DND-41 (cell line): ENCODE results near the gene FCRL6.

Experiments
- ATAC-seq: fragments of 200-7000 bp; cut with Tn5 transposase; 3 replicates; pipeline ENCODE4 v1.9.1; 2021; ENCODE audit warnings: low read depth; ENCODE audit not compliant: insufficient read depth
- DNase-seq: peaks from one replicate; pipeline ENCODE4 v3.0.0-alpha.2; 2020
- H2AFZ ChIP-seq: 2 replicates; pipeline ENCODE4 v1.6.0; 2012; ENCODE audit warnings: low read depth, low read length
- H3K27ac ChIP-seq: 2 replicates; pipeline ENCODE4 v1.5.1; 2012; ENCODE audit warnings: low read length, inconsistent platforms
- H3K27me3 ChIP-seq: fragments of 200-600 bp; sonication (generic); 2 replicates; pipeline ENCODE4 v1.6.0; 2012; ENCODE audit warnings: low read length, mild to moderate bottlenecking, inconsistent platforms; ENCODE audit not compliant: insufficient read depth, poor library complexity
- H3K36me3 ChIP-seq: 2 replicates; pipeline ENCODE4 v1.5.1; 2012; ENCODE audit warnings: low read length, inconsistent platforms; ENCODE audit not compliant: insufficient read depth
- H3K4me1 ChIP-seq: 2 replicates; pipeline ENCODE4 v1.5.1; 2012; ENCODE audit warnings: mild to moderate bottlenecking, low read length; ENCODE audit not compliant: insufficient read depth
- H3K4me2 ChIP-seq: 2 replicates; pipeline ENCODE4 v1.6.0; 2012; ENCODE audit warnings: mild to moderate bottlenecking, moderate library complexity, low read length, inconsistent platforms; ENCODE audit not compliant: insufficient read depth
- H3K4me3 ChIP-seq, 2 experiments: fragments of 200-600 bp in 1 of 2; shearing (Covaris generic) in 1 of 2; 2 replicates each; pipeline ENCODE4 v1.5.1; 2012 to 2016; ENCODE audit warnings: inconsistent platforms in 2 of 2, low read length in 2 of 2, mild to moderate bottlenecking in 2 of 2, low read depth in 1 of 2, moderate library complexity in 1 of 2
- H3K79me2 ChIP-seq: 2 replicates; pipeline ENCODE4 v1.6.0; 2012; ENCODE audit warnings: low read length, inconsistent platforms; ENCODE audit not compliant: insufficient read depth
- H3K9ac ChIP-seq: 2 replicates; pipeline ENCODE4 v1.6.0; 2012; ENCODE audit warnings: low read depth, mild to moderate bottlenecking, inconsistent platforms, low read length, moderate library complexity
- H3K9me3 ChIP-seq: 2 replicates; pipeline ENCODE4 v1.5.1; 2012; ENCODE audit warnings: low read length, moderate library complexity, mild to moderate bottlenecking, inconsistent platforms; ENCODE audit not compliant: insufficient read depth, severe bottlenecking
- H4K20me1 ChIP-seq: 2 replicates; pipeline ENCODE4 v1.6.0; 2012; ENCODE audit warnings: low read length; ENCODE audit not compliant: insufficient read depth
- CTCF ChIP-seq: IDR thresholded peaks from 2 replicates; pipeline ENCODE4 v1.5.1; 2012; ENCODE audit warnings: borderline replicate concordance, low read length, moderate library complexity, mild to moderate bottlenecking; ENCODE audit not compliant: poor library complexity, severe bottlenecking; ENCODE audit errors: extremely low read depth
- EZH2 ChIP-seq: IDR thresholded peaks from 3 replicates; pipeline ENCODE4 v1.6.1; 2012; ENCODE audit warnings: borderline replicate concordance, low read depth, mild to moderate bottlenecking, moderate library complexity, low read length, inconsistent platforms; ENCODE audit not compliant: severe bottlenecking

The FCRL6 gene

GRCh38 chr1:159791031-159791430 is 11.1 kb upstream of the FCRL6 start:
- no peaks in the 10 kb centered on the region for H3K36me3 ChIP-seq
- DNase-seq (no peak), ATAC-seq (no peak)
- H3K79me2 ChIP-seq = no peaks in the 10 kb centered on the region
- no peaks in the 10 kb centered on the region for H4K20me1 ChIP-seq
- H3K9ac ChIP-seq = no peak overlapping the region
- no peaks in the 10 kb centered on the region for H3K4me1 ChIP-seq
- H3K4me3 ChIP-seq = no peak overlapping the region
- no peak overlapping the region for H3K27ac ChIP-seq
- TF ChIP-seq EZH2 (no peak), CTCF (no peak)
- no peaks in the 10 kb centered on the region for H3K9me3 ChIP-seq
- H3K4me2 ChIP-seq = no peak overlapping the region
- H3K27me3 ChIP-seq = peaks cover 4% of the 10 kb centered on the region
- H2AFZ ChIP-seq = no peak overlapping the region

- Histone ChIP-seq H3K27ac (no peak overlapping the region), H3K4me1 (no peaks in the 10 kb centered on the region), H4K20me1 (no peaks in the 10 kb centered on the region), H3K36me3 (no peaks in the 10 kb centered on the region), H3K27me3 (peaks cover 6% of the 10 kb centered on the region), H3K9me3 (no peaks in the 10 kb centered on the region), H2AFZ (no peak overlapping the region), H3K79me2 (no peaks in the 10 kb centered on the region), H3K4me2 (no peak overlapping the region), H3K9ac (no peak overlapping the region), H3K4me3 (no peak overlapping the region)
- no peak for DNase-seq
- ATAC-seq = no peak
- TF ChIP-seq EZH2 = no peak
- TF ChIP-seq CTCF = no peak
Observed at GRCh38 chr1:159791461-159791860, 10.7 kb upstream of the FCRL6 start.

GRCh38 chr1:159795534-159795933 is 6.6 kb upstream of the FCRL6 start:
- H3K27me3 ChIP-seq = peaks cover 26% of the 10 kb centered on the region
- ATAC-seq (no peak), DNase-seq (no peak)
- peaks cover 3% of the 10 kb centered on the region; the same call in 1 of the 2 replicates for H3K4me1 ChIP-seq
- no peaks in the 10 kb centered on the region for H4K20me1 ChIP-seq
- H3K9ac ChIP-seq = no peak overlapping the region
- H2AFZ ChIP-seq = no peak overlapping the region
- H3K27ac ChIP-seq = no peak overlapping the region
- H3K79me2 ChIP-seq = no peaks in the 10 kb centered on the region
- H3K4me2 ChIP-seq = no peak overlapping the region
- H3K36me3 ChIP-seq = no peaks in the 10 kb centered on the region
- no peak for TF ChIP-seq CTCF
- no peak for TF ChIP-seq EZH2
- no peaks in the 10 kb centered on the region for H3K9me3 ChIP-seq
- H3K4me3 ChIP-seq = no peak overlapping the region

GRCh38 chr1:159798893-159799292 is 3.3 kb upstream of the FCRL6 start:
- no peak overlapping the region for H3K4me3 ChIP-seq
- H3K27me3 ChIP-seq = peaks cover 43% of the 10 kb centered on the region
- no peaks in the 10 kb centered on the region for H3K79me2 ChIP-seq
- TF ChIP-seq EZH2 (no peak), CTCF (peak; percentile 70)
- H3K4me2 ChIP-seq = no peak overlapping the region
- H4K20me1 ChIP-seq = no peaks in the 10 kb centered on the region
- no peak overlapping the region for H3K9ac ChIP-seq
- H2AFZ ChIP-seq = no peak overlapping the region
- H3K9me3 ChIP-seq = no peaks in the 10 kb centered on the region
- no peaks in the 10 kb centered on the region for H3K36me3 ChIP-seq
- DNase-seq (peak; percentile 25), ATAC-seq (peak; percentile 47; the same call in 1 of the 3 replicates)
- H3K27ac ChIP-seq = no peak overlapping the region
- H3K4me1 ChIP-seq = peaks cover 3% of the 10 kb centered on the region; the same call in 1 of the 2 replicates
